ACC112 (cell line): Measurements from ENCODE around the gene PRKG1.

Experiments
- H2AFZ ChIP-seq: fragments of 200-600 bp; sonication (generic); one replicate; pipeline ENCODE4 v1.6.0; 2017; ENCODE audit warnings: antibody characterized with exemption, low read length; ENCODE audit not compliant: unreplicated experiment
- H3K27ac ChIP-seq: fragments of 200-600 bp; sonication (generic); 2 replicates; pipeline ENCODE4 v1.5.1; 2014; ENCODE audit warnings: low read depth, mild to moderate bottlenecking, antibody characterized with exemption, low read length, moderate library complexity
- H3K27me3 ChIP-seq: fragments of 200-600 bp; sonication (generic); 2 replicates; pipeline ENCODE4 v1.6.1; 2014; ENCODE audit warnings: mild to moderate bottlenecking, antibody characterized with exemption, low read length, moderate library complexity, mixed read lengths; ENCODE audit not compliant: insufficient read depth
- H3K36me3 ChIP-seq: fragments of 200-600 bp; sonication (generic); 2 replicates; pipeline ENCODE4 v1.6.1; 2016; ENCODE audit warnings: mild to moderate bottlenecking, antibody characterized with exemption, low read length, moderate library complexity, mixed read lengths; ENCODE audit not compliant: insufficient read depth
- H3K4me1 ChIP-seq: fragments of 200-600 bp; sonication (generic); one replicate; pipeline ENCODE4 v1.6.1; 2016; ENCODE audit warnings: low read length, mixed read lengths; ENCODE audit not compliant: insufficient read depth, unreplicated experiment, control insufficient read depth
- H3K4me3 ChIP-seq: fragments of 200-600 bp; sonication (generic); 2 replicates; pipeline ENCODE4 v1.5.1; 2014; ENCODE audit warnings: mild to moderate bottlenecking, low read depth, low read length
- H3K79me2 ChIP-seq: fragments of 200-600 bp; sonication (generic); one replicate; pipeline ENCODE4 v1.6.0; 2016; ENCODE audit warnings: low read length; ENCODE audit not compliant: control insufficient read depth, unreplicated experiment, insufficient read depth

Gene PRKG1

DNA sequence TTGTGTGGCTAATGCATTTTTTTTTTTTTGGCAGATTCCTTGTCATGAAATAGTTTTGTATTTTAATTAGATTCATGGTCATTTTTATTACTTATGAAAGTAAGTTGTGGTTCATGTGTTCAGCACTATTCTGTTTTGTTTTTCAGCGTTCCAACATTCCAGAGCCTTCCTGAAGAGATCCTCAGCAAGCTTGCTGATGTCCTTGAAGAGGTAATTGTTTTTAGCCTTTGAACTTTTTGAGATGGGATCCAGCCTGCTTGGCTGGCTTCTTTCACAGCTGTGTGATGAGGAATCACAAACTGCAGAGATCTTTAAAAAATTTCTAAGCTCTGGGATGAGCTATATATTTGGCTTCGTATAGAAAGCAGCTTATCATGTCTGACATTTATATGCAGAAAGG, 833.1 kb downstream of the PRKG1 start:
- Histone ChIP-seq H3K4me1 (no peaks in the 10 kb centered on the region), H3K36me3 (no peaks in the 10 kb centered on the region), H3K27ac (no peak overlapping the region), H3K79me2 (no peaks in the 10 kb centered on the region), H3K4me3 (no peak overlapping the region), H2AFZ (no peak overlapping the region), H3K27me3 (no peaks in the 10 kb centered on the region)

DNA sequence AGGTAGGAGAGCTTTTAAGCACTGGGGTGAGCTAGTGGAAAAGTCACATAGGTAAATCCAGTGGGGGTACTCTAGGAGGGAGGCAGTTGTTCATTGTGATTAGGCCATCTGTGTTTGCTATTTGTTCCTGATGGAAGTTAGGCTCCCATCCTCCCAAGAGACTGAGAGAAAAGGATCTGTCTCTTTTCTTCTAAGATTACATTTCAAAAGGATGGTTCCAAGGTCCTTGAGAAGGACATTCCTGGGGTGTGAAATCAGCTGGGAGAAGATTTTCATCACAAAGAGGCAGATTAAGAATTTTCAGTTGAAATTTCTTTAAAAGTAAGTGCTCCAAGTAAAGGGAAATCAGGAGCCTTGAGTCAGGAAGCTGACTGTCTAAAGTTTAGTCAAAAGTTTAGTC, 835.9 kb downstream of the PRKG1 start:
- Histone ChIP-seq H2AFZ (no peak overlapping the region), H3K4me3 (no peak overlapping the region), H3K36me3 (no peaks in the 10 kb centered on the region), H3K27me3 (no peaks in the 10 kb centered on the region), H3K4me1 (no peaks in the 10 kb centered on the region), H3K27ac (no peak overlapping the region), H3K79me2 (no peaks in the 10 kb centered on the region)

DNA sequence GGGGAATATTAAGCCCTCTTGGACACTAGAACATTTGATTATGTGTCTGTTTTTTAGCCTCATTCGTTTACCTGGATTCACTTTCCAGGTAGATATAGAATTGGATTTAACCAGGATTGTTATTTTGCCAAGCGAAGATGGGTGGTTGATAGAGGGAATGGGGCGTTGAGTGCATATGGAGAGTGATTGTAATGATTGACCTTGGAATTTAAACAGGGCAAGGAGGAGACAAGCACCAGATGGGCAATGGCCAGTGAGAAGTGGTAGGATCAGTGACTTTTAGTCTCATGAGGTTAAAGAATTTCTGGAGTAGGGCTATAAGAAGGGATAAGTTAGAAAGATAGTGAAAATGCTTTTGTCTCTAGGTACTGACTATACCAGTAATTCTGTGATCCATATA, 836.3 kb downstream of the PRKG1 start:
- Histone ChIP-seq H3K4me1 (no peaks in the 10 kb centered on the region), H3K27me3 (no peaks in the 10 kb centered on the region), H3K36me3 (no peaks in the 10 kb centered on the region), H3K79me2 (no peaks in the 10 kb centered on the region), H2AFZ (no peak overlapping the region), H3K27ac (no peak overlapping the region), H3K4me3 (no peak overlapping the region)

DNA sequence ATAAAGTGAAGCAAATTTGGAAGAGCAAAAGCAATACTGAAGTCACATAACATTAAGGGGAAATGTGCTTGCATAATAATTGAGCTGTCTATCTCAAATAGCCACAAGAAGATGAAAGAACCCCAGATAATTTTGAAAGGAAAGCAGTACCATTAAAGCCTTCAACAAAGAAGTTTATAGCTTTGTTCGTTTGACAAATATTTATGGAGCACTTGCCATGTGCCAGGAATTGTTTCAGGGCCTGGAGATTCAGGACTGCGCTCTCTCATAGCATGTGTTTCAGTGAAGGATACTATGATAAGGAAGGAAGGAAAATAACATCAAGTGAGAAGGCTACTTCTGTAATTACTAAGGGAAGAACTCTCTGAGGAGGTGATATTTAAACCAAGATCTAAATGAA, 837.4 kb downstream of the PRKG1 start:
- no peaks in the 10 kb centered on the region for H3K27me3 ChIP-seq
- no peaks in the 10 kb centered on the region for H3K4me1 ChIP-seq
- no peak overlapping the region for H3K27ac ChIP-seq
- H3K36me3 ChIP-seq, result no peaks in the 10 kb centered on the region
- no peaks in the 10 kb centered on the region for H3K79me2 ChIP-seq
- no peak overlapping the region for H3K4me3 ChIP-seq
- H2AFZ ChIP-seq, result no peak overlapping the region

DNA sequence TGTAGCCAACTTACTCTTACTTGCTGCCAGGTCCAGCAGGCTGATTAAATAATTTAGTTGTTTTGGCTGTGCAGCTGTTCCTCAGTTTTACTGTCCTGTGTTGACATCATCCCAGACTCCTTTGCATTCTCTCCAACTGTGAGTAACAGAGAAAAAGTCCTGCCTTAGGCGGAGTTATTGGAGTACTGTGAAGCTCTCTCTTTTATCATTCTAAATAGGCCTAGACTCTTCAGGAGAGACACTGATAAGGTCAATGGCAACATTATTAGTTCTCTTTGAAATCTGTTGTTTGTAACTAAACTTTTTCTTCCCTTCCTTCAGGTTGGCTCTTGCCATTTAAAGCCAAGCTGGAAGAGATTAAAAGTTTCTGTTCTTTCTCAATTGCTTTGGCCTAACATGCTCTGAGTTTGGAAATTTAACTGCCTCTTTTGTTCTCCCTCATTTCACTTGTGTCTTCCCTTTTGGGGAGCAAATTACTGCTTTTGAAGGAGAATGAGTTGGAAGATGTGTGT, 840.8 kb downstream of the PRKG1 start:
- no peak overlapping the region for H3K27ac ChIP-seq
- no peaks in the 10 kb centered on the region for H3K79me2 ChIP-seq
- no peak overlapping the region for H3K4me3 ChIP-seq
- H3K27me3 ChIP-seq, result no peaks in the 10 kb centered on the region
- no peaks in the 10 kb centered on the region for H3K4me1 ChIP-seq
- H3K36me3 ChIP-seq, result no peaks in the 10 kb centered on the region
- no peak overlapping the region for H2AFZ ChIP-seq

DNA sequence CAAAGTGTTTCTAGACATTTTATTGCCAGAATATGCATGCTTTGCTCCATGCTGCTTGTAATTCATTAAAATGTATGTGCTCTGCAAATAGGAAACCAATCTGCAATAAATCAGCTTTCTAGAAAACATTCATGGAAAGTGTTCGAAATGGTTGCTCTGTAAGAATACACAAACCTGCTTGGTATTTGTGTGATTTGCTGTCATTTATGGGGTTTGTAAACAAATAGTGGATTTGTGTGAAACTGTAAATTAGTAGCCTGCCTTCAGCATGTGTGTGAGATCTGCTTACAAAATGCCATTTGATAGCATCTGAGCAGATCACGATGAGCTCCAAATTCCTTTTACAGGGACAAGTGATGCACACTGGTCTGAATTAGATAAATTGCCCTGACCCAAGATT, 844.2 kb downstream of the PRKG1 start:
- H3K79me2 ChIP-seq, result no peaks in the 10 kb centered on the region
- no peaks in the 10 kb centered on the region for H3K4me1 ChIP-seq
- H2AFZ ChIP-seq, result no peak overlapping the region
- no peaks in the 10 kb centered on the region for H3K27me3 ChIP-seq
- no peaks in the 10 kb centered on the region for H3K36me3 ChIP-seq
- no peak overlapping the region for H3K27ac ChIP-seq
- H3K4me3 ChIP-seq, result no peak overlapping the region

DNA sequence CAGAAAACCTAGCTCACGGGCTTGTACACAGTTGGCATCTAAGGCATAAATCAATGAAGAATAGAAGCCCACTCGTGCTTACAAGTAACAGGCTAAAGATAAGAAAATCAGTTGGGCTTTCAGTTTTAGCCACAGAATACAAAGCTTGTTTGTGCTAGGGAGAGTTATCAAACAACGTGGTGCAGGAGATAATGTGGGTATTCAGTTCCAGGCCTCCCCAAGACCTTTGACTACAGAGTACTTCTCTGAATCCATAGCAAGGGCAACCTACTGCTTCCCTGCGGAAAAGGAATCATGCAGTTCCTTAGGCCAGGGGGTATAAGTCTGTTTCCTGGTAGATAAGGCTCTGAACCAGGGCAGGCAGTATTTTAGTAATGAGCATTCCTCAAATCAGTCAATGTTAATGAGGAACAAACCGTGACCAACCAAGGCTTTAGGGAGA, 844.6 kb downstream of the PRKG1 start:
- no peaks in the 10 kb centered on the region for H3K27me3 ChIP-seq
- H3K79me2 ChIP-seq, result no peaks in the 10 kb centered on the region
- H3K4me1 ChIP-seq, result no peaks in the 10 kb centered on the region
- no peak overlapping the region for H2AFZ ChIP-seq
- no peaks in the 10 kb centered on the region for H3K36me3 ChIP-seq
- no peak overlapping the region for H3K4me3 ChIP-seq
- no peak overlapping the region for H3K27ac ChIP-seq

DNA sequence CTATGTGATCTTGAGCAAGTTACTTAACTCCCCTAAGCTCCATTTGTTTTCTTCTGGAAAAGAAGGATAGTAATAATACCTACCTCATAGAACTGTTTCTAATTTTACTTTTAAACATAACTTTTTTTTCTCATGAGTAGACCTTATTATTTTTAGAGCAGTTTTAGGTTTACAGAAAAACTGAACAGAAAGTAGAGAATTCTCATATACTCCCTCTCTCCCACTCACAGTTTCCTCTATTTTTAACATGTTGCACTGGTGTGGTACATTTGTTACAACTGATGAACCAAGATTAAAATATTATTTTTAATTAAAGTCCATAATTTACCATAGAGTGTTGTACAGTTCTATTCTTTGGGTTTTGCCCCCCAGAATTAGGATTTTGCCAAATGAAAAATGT, 846.4 kb downstream of the PRKG1 start:
- Histone ChIP-seq H2AFZ (no peak overlapping the region), H3K36me3 (no peaks in the 10 kb centered on the region), H3K4me3 (no peak overlapping the region), H3K4me1 (no peaks in the 10 kb centered on the region), H3K27me3 (no peaks in the 10 kb centered on the region), H3K79me2 (no peaks in the 10 kb centered on the region), H3K27ac (no peak overlapping the region)

DNA sequence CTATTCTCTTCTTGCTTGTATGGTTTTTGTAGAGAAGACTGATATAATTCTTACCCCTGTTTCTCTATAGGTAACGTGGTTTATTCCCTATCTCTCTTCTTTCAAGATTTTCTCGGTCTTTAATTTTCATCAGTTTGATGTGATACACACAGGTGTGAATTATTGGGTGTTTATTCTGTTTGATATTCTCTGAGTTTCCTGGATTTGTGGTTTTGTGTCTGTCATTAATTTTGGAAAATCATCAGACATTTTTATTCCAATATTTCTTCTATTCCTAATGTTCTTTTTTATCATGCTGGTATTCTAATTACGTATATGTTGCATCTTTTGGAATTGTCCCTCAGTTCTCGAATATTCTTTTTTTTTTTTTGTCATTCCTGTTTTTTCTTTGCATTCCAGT, 850.1 kb downstream of the PRKG1 start:
- Histone ChIP-seq H2AFZ (no peak overlapping the region), H3K27me3 (no peaks in the 10 kb centered on the region), H3K4me3 (no peak overlapping the region), H3K36me3 (no peaks in the 10 kb centered on the region), H3K4me1 (no peaks in the 10 kb centered on the region), H3K27ac (no peak overlapping the region), H3K79me2 (no peaks in the 10 kb centered on the region)

DNA sequence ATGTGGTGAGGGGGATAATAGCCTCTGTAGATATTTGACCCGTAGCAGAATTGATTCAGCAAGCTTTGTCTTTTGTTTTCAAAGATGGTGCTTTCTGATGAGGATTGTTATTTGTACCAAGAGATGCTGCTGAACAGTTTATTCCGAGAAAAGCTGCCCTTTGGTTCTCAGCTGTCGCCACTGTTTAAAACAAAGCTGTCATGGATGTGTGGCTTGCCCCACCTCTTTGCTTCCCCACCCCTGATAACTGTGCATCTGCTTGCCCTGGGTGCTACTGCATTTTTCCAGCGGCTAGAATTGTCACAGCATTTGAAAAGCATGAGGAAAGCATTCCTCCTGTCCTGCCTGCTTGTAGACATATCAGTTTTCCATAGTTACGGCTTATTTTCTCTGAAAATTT, 852.0 kb downstream of the PRKG1 start:
- Histone ChIP-seq H3K4me1 (no peaks in the 10 kb centered on the region), H3K27me3 (no peaks in the 10 kb centered on the region), H2AFZ (no peak overlapping the region), H3K27ac (no peak overlapping the region), H3K79me2 (no peaks in the 10 kb centered on the region), H3K36me3 (no peaks in the 10 kb centered on the region), H3K4me3 (no peak overlapping the region)

DNA sequence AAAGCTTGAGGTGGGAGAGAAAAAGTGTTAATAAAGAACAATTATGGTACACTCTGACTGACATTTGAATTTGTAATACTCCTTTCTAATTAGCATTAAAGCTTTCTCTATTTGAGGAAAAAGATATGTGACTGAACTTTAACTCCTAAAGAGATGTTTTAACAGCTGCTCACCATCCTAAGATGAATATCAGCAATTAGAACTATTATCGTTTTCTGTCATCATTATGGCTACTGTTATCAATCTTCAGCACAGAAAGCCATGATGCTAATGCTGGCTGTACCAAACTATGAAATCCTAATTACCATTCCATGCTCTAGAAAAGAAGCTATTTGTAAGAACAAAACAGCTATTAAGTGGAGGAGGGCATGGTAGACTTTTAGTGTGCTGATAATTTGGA, 853.9 kb downstream of the PRKG1 start:
- no peak overlapping the region for H3K27ac ChIP-seq
- no peak overlapping the region for H3K4me3 ChIP-seq
- H3K36me3 ChIP-seq, result no peaks in the 10 kb centered on the region
- no peaks in the 10 kb centered on the region for H3K79me2 ChIP-seq
- H3K27me3 ChIP-seq, result no peaks in the 10 kb centered on the region
- no peak overlapping the region for H2AFZ ChIP-seq
- no peaks in the 10 kb centered on the region for H3K4me1 ChIP-seq
